ENCODE results near the gene COL4A6. TPM values are rescaled to one million over a fixed set of nuclear protein-coding genes. Genes with fewer than 3 reads are reported as not detected.

COL4A6 gene
- total and polyA plus RNA-seq, 5 experiments from 2014 or later: not detected

DNA sequence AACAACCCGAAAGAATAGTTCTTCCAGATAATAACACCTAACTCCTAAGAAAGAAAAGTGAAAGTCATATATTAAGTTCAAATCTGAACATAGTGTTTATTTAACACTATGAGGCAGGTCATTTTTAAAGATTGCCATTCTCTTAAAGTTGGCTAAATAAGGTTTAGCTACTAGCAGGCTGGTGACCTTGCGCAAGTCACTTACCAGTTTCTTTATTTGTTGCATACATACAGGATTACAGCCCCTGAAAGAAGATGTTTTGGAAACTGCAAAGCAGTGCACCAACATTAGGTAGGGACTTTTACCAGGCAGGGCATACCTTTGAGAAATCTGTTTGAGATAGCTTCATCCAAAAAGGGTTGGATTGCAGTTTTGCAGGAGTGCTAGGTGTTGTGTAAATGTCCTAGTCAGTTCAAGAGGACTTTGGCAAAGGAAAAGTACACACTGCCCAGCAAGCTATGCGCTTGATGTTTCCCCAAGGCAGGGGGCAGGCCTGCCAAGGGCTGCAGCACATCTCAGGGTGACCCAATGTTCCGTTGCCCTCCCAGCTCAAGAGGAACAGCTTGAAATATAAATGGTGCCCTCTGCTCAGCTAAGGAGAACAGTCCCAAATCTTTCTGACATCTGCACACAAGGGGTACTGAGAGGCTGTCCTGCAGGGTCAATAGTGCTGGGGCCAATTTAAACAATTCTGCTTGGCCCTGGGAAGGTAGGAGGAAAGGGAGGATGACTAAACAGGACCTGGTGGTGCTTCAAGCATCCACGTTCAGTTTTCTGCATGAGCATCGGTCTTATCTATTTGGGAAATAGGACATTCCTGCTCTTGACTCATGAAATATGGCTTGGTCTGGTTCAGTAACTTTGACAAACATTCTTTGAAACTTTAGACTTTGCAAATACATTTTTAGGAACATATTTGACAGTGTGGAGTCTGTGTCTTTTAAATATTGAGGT is 130.8 kb downstream of the COL4A6 start:
- Mint-ChIP-seq H3K27ac (no peak overlapping the region), H3K4me3 (no peak overlapping the region), H3K9me3 (no peaks in the 10 kb centered on the region), H3K4me1 (peaks cover 0 to 2% (median 0%) of the 10 kb centered on the region in 4 donors), H3K36me3 (no peaks in the 10 kb centered on the region), H3K27me3 (peaks cover 0 to 3% (median 0%) of the 10 kb centered on the region in 5 donors)
- DNase-seq (no peak), ATAC-seq (no peak)
- POLR2A ChIA-PET: no interaction called here

DNA sequence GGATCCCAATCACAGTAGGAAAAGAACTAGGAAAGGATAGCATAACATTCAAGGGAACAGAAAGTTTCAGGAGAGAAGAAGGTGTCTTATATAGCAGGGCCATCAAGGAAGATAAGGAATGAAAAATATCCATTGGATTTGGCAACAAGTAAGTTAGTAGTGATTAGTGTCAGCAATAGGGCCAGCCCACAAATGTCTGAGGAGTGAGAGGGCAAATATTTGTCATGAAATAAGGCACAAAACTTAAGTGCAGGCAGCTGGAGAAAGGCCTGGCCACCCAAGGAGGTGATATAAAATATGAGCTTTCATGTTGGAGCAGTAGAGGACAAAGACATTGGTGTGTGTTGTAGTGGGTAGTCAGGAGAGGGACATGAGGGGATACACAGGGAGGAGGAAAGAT is 132.1 kb downstream of the COL4A6 start:
- POLR2A ChIA-PET: no interaction called here
- Mint-ChIP-seq H3K36me3 (no peaks in the 10 kb centered on the region), H3K27me3 (no peaks in the 10 kb centered on the region), H3K4me3 (no peak overlapping the region), H3K9me3 (no peaks in the 10 kb centered on the region), H3K27ac (no peak overlapping the region), H3K4me1 (no peaks in the 10 kb centered on the region)
- DNase-seq (no peak), ATAC-seq (no peak)

GRCh38 chrX:108304757-108305156 is 133.5 kb downstream of the COL4A6 start:
- POLR2A ChIA-PET: no interaction called here
- Mint-ChIP-seq H3K4me1 (no peaks in the 10 kb centered on the region), H3K9me3 (no peaks in the 10 kb centered on the region), H3K27ac (no peak overlapping the region), H3K36me3 (no peaks in the 10 kb centered on the region), H3K27me3 (no peaks in the 10 kb centered on the region), H3K4me3 (no peak overlapping the region)
- no peak for DNase-seq
- no peak for ATAC-seq

- Mint-ChIP-seq H3K27ac (no peak overlapping the region), H3K4me3 (no peak overlapping the region), H3K9me3 (no peaks in the 10 kb centered on the region), H3K36me3 (no peaks in the 10 kb centered on the region), H3K4me1 (peaks cover 0 to 3% (median 0%) of the 10 kb centered on the region in 4 donors), H3K27me3 (no peaks in the 10 kb centered on the region)
- DNase-seq: no peak
- no peak for ATAC-seq
- POLR2A ChIA-PET: no interaction called here
Measured at GRCh38 chrX:108304210-108304609, 134.0 kb downstream of the COL4A6 start.

GRCh38 chrX:108303682-108304081 is 134.5 kb downstream of the COL4A6 start:
- no peak overlapping the region for H3K27ac Mint-ChIP-seq

GRCh38 chrX:108299704-108300103 is 138.5 kb downstream of the COL4A6 start:
- ATAC-seq (no peak), DNase-seq (no peak)
- Mint-ChIP-seq H3K4me3 (no peak overlapping the region), H3K9me3 (no peaks in the 10 kb centered on the region), H3K4me1 (peaks cover 0 to 5% (median 0%) of the 10 kb centered on the region in 4 donors), H3K36me3 (no peaks in the 10 kb centered on the region), H3K27me3 (no peaks in the 10 kb centered on the region), H3K27ac (no peak overlapping the region)
- POLR2A ChIA-PET: no interaction called here

More at GRCh38 chrX:108303682-108304081, 134.5 kb downstream of the COL4A6 start:
- Mint-ChIP-seq H3K4me1 (peaks cover 0 to 5% (median 0%) of the 10 kb centered on the region in 4 donors), H3K4me3 (no peak overlapping the region), H3K36me3 (no peaks in the 10 kb centered on the region), H3K27me3 (no peaks in the 10 kb centered on the region), H3K9me3 (no peaks in the 10 kb centered on the region)
- ATAC-seq (no peak), DNase-seq (no peak)
- POLR2A ChIA-PET: no interaction called here

- DNase-seq: no peak
- Mint-ChIP-seq H3K27me3 (no peaks in the 10 kb centered on the region), H3K4me3 (no peak overlapping the region), H3K9me3 (peaks cover 0 to 1% (median 0%) of the 10 kb centered on the region in 9 donors), H3K4me1 (peaks cover 0 to 5% (median 0%) of the 10 kb centered on the region in 4 donors), H3K36me3 (no peaks in the 10 kb centered on the region), H3K27ac (no peak overlapping the region)
- no peak for ATAC-seq
- POLR2A ChIA-PET: no interaction called here
Measured at GRCh38 chrX:108299101-108299591, 139.1 kb downstream of the COL4A6 start.

- DNase-seq (no peak), ATAC-seq (no peak)
- Mint-ChIP-seq H3K27ac (no peak overlapping the region), H3K36me3 (no peaks in the 10 kb centered on the region), H3K9me3 (peaks cover 0 to 1% (median 0%) of the 10 kb centered on the region in 9 donors), H3K27me3 (no peaks in the 10 kb centered on the region), H3K4me3 (no peak overlapping the region), H3K4me1 (peaks cover 0 to 5% (median 0%) of the 10 kb centered on the region in 4 donors)
- POLR2A ChIA-PET: no interaction called here
Measured at GRCh38 chrX:108298165-108298602, 140.0 kb downstream of the COL4A6 start.

DNA sequence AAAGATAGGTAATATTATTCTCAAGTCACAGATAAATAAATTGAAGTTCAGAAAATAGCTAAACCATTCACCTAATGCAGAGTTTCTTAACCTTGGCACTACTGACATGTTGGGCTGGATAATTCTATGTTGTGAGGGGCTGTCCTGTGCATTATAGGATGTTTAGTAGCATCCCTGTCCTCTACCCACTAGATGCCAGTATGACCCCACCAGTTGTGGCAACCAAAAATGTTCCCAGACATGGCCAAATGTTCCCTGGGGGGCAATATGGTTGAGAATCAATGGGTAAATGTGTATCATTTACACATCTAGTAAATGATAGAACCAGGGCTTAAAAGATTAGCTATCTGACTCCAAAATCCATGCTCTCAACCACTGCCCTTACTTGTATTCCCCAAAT is 140.9 kb downstream of the COL4A6 start:
- POLR2A ChIA-PET: no interaction called here
- H3K4me3 Mint-ChIP-seq: no peak overlapping the region
- H3K27me3 Mint-ChIP-seq: no peaks in the 10 kb centered on the region
- H3K36me3 Mint-ChIP-seq: peaks cover 0 to 4% (median 0%) of the 10 kb centered on the region in 3 donors
- DNase-seq (no peak), ATAC-seq (no peak)
- H3K27ac Mint-ChIP-seq: no peak overlapping the region
- H3K4me1 Mint-ChIP-seq: peaks cover 0 to 5% (median 0%) of the 10 kb centered on the region in 4 donors
- H3K9me3 Mint-ChIP-seq: peaks cover 0 to 2% (median 0%) of the 10 kb centered on the region in 9 donors

- POLR2A ChIA-PET: no interaction called here
- Mint-ChIP-seq H3K27me3 (peaks cover 0 to 8% (median 0%) of the 10 kb centered on the region in 5 donors), H3K4me3 (no peak overlapping the region), H3K9me3 (peaks cover 0 to 10% (median 1%) of the 10 kb centered on the region in 9 donors), H3K36me3 (peaks cover 0 to 6% (median 0%) of the 10 kb centered on the region in 3 donors), H3K4me1 (no peaks in the 10 kb centered on the region), H3K27ac (no peak overlapping the region)
- DNase-seq (no peak), ATAC-seq (no peak)
Measured at GRCh38 chrX:108292053-108292452, 146.2 kb downstream of the COL4A6 start.

DNA sequence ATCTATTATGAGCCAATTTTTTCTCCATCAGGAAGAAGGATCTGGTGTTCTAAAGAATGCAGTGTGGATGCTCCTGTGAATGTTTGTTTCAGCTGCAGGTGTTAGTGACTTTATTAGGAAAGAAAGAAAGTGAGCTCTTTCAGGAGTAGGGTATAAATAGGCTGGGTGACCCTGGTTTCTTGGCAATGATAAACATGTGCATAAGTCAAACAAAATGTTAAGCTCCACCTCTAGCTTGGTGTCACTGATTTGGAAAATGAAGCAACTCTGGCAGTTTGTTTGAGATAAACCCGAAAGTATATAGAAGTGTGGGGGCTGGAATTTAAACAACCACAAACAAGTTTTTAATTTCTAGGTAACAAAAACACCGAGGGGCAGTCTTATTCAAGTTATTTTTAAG is 152.3 kb downstream of the COL4A6 start:
- Mint-ChIP-seq H3K4me3 (no peak overlapping the region), H3K27ac (no peak overlapping the region), H3K36me3 (no peaks in the 10 kb centered on the region), H3K4me1 (no peaks in the 10 kb centered on the region), H3K9me3 (peaks cover 0 to 1% (median 0%) of the 10 kb centered on the region in 9 donors), H3K27me3 (peaks cover 0 to 9% (median 0%) of the 10 kb centered on the region in 5 donors)
- POLR2A ChIA-PET: no interaction called here
- ATAC-seq (no peak), DNase-seq (no peak)

GRCh38 chrX:108285356-108285755 is 152.9 kb downstream of the COL4A6 start:
- Mint-ChIP-seq H3K36me3 (no peaks in the 10 kb centered on the region), H3K4me1 (no peaks in the 10 kb centered on the region), H3K27ac (no peak overlapping the region), H3K27me3 (peaks cover 0 to 9% (median 0%) of the 10 kb centered on the region in 5 donors), H3K9me3 (peaks cover 0 to 1% (median 0%) of the 10 kb centered on the region in 9 donors), H3K4me3 (no peak overlapping the region)
- POLR2A ChIA-PET: no interaction called here
- DNase-seq (no peak), ATAC-seq (no peak)

GRCh38 chrX:108275732-108276131 is 162.5 kb downstream of the COL4A6 start:
- POLR2A ChIA-PET: no interaction called here
- no peak overlapping the region for H3K27ac Mint-ChIP-seq
- DNase-seq (no peak), ATAC-seq (no peak)
- no peaks in the 10 kb centered on the region for H3K36me3 Mint-ChIP-seq
- peaks cover 0 to 14% (median 1%) of the 10 kb centered on the region in 5 donors for H3K27me3 Mint-ChIP-seq
- H3K4me1 Mint-ChIP-seq: no peaks in the 10 kb centered on the region
- no peak overlapping the region for H3K4me3 Mint-ChIP-seq
- peaks cover 0 to 8% (median 0%) of the 10 kb centered on the region in 9 donors for H3K9me3 Mint-ChIP-seq

Data from naive thymus-derived CD8-positive, alpha-beta T cell (primary cell).